ENCODE results near the gene PIK3CD. TPM values are rescaled to one million over a fixed set of nuclear protein-coding genes. Genes with fewer than 3 reads are reported as not detected.

The PIK3CD gene
- total RNA-seq, 2 donors from 2014 or later = 4.4 to 7.4 TPM

GRCh38 chr1:9724706-9725476, 73.4 kb downstream of the PIK3CD start:
- ATAC-seq (peak; percentile 50 to 61), DNase-seq (no peak)
- intact Hi-C loops (cut with DNase I) = loop anchor here in 1 of 2 donors (10.0 kb wide), 1 partner anchor 140 kb away; no protein-coding TSS in a partner anchor

DNA sequence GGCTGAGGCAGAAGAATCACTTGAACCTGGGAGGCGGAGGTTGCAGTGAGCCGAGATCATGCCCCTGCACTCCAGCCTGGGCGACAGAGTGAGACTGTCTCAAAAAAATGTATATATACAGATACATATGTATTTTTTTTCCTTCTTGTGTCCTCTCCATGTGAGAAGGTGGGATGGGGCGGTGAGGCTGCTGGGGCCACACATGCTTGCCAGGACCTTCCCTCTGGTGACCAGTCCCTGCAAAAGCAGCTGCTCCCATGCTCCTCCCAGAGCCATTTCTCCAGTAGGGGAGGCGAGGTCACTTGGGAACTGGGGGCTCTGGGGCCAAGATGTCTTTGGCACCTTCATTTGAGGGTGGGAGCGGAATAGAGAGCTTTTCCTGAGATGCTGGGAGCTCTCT, 74.9 kb downstream of the PIK3CD start:
- intact Hi-C loops (cut with DNase I) = loop anchor here in 1 of 2 donors (10.0 kb wide), 1 partner anchor 138 kb away; no protein-coding TSS in a partner anchor

DNA sequence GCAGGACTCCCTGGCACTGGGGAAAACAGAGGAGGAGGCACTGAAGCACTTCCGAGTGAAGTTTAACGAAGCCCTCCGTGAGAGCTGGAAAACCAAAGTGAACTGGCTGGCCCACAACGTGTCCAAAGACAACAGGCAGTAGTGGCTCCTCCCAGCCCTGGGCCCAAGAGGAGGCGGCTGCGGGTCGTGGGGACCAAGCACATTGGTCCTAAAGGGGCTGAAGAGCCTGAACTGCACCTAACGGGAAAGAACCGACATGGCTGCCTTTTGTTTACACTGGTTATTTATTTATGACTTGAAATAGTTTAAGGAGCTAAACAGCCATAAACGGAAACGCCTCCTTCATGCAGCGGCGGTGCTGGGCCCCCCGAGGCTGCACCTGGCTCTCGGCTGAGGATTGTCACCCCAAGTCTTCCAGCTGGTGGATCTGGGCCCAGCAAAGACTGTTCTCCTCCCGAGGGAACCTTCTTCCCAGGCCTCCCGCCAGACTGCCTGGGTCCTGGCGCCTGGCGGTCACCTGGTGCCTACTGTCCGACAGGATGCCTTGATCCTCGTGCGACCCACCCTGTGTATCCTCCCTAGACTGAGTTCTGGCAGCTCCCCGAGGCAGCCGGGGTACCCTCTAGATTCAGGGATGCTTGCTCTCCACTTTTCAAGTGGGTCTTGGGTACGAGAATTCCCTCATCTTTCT, 75.5 kb downstream of the PIK3CD start:
- ATAC-seq = no peak
- intact Hi-C loops (cut with DNase I) = loop anchor here in 1 of 2 donors (10.0 kb wide), 1 partner anchor 138 kb away; no protein-coding TSS in a partner anchor
- no peak for DNase-seq

More for the DNA sequence above, 74.9 kb downstream of the PIK3CD start:
- DNase-seq (no peak), ATAC-seq (no peak)

- intact Hi-C loops (cut with DNase I) = loop anchor here in 1 of 2 donors (10.0 kb wide), 1 partner anchor 136 kb away; no protein-coding TSS in a partner anchor
- DNase-seq (no peak), ATAC-seq (no peak)
Measured at GRCh38 chr1:9728451-9729295, 77.1 kb downstream of the PIK3CD start.

DNA sequence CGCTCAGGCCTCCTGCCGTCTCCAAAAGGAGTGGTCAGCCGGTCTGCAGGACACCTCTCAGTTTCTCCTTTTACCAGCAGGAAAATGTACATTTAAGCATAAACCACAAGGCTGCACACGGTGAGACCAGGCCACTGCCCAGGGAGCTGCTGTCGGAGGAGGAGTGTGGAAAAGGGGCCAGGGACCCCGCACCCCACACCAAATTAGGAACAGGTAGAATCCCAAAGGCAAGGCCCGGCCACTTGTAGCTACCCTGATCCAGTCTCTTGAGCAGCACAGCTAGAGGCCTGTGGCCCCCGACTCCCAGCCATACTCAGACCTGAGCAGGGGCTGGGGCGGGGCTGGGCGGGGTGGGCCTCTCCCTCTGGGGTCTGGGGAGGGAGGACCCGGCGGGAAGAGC, 78.0 kb downstream of the PIK3CD start:
- ATAC-seq (no peak), DNase-seq (no peak)
- intact Hi-C loops (cut with DNase I) = loop anchor here in 1 of 2 donors (10.0 kb wide), 1 partner anchor 135 kb away; no protein-coding TSS in a partner anchor

DNA sequence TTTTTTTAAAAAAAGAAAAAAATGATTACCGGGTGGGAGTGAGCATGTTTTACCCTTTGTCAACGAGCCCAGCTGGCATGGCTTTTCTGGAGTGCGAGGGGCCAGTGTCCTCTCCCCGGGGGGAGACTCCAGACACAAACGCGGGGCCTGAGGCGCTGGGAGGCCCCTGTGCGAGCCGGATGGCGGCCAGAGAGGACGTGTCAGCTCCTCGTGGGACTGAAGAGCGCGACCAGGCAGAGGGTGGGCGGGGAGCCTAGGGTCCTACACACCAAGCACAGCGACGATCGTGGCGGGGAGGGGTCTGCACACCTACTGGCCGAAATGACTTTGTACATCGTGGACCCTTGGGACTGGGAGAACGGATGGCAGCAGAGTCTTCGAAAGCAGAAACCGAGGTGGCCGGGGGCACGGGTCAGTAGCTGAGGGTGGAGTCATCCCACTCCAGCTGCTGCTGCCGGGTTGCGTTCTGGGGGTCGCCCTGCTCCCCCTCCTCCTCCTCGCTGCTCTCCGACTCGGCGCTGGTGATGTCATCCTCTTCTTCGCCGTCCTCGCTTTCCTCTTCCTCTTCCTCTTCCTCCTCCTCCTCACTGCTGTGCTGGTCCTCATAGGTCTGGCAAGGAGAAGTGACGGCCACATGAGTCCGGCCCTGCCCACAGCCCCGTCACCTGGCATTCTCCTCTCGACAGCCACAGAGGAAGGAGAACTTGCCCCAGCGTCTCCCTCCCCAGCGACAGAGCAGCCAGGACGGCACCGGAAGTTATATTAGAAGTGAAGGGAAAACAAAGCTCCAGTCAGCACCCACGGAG, 78.8 kb downstream of the PIK3CD start:
- DNase-seq (no peak), ATAC-seq (peak; percentile 28 to 57)
- intact Hi-C loops (cut with DNase I) = no loop called here

GRCh38 chr1:9731051-9731537, 79.6 kb downstream of the PIK3CD start:
- ATAC-seq (no peak), DNase-seq (no peak)
- intact Hi-C loops (cut with DNase I) = no loop called here

- ATAC-seq = no peak
- intact Hi-C loops (cut with DNase I) = no loop called here
- DNase-seq = no peak
Measured at GRCh38 chr1:9731561-9731960, 80.0 kb downstream of the PIK3CD start.

GRCh38 chr1:9732123-9732971, 80.8 kb downstream of the PIK3CD start:
- DNase-seq (no peak), ATAC-seq (no peak)
- intact Hi-C loops (cut with DNase I) = no loop called here

DNA sequence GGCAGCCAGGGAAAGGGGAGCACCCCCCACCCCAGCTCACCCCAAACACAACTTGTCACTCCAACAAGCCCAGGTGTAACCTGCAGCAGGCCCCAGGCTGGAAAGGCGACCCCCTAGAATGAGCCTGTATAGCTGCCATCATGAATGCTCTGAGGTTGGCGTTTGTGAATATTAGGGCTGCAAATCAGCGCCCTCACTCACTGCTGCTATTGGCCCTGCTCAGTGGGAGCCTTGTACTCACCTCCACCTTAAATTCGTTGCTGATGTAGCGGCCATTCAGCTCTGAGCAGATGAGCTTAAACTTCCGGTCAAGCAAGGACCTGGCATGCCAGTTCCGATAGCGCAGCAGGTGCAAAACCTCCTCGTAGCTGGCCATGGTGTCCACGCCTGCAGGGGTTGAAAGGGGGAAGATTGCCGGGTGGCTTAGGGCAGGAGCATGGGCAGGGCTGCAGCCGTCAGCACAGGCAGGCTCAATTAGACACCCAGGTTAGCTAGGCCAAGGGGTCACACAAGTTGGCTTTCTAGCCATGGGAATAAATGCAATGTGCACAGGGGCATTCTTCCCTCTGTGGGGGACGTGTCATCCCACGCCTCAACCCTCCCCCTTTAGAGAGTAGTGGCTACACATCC, 81.7 kb downstream of the PIK3CD start:
- intact Hi-C loops (cut with DNase I) = no loop called here
- ATAC-seq (no peak), DNase-seq (no peak)

DNA sequence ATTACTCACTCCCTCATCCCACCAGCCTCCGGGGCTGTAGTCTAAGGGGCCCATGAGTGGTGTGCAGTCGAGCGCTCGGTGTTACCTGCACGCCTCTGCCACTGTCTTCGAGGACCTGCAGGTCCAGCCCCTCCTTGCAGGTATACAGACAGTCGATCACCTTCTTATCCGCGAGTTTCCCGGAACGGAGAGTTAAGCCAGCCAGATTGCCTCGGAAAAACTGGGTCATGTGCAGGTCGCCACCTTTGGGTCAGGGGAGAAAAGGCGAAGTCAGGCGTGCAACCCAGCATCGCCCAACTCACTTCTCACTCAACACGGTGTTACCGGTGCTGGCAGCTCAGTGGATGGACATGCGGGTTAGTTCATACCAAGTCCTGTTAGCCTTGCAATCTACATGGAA, 84.3 kb downstream of the PIK3CD start:
- no peak for DNase-seq
- no peak for ATAC-seq
- intact Hi-C loops (cut with DNase I) = no loop called here

DNA sequence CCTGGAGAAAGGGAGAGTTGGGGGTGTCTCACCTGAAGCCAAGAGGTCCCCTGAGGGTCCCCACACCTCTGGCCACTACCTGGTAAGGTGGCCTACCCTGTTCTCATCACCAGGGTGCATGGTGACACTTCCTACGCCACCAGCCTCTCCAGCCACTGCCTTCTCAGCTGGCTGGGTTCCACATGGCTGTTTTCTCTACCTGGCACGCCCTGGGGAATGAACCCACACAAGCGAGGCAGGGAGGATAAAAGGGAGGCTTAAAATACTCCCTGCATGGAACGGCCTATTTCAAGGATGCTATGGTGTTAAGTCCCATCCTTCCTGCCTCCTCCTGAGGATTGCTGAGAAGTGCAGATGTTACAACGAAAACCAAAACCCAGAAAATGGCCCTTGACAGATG, 84.7 kb downstream of the PIK3CD start:
- ATAC-seq (no peak), DNase-seq (no peak)
- intact Hi-C loops (cut with DNase I) = no loop called here

- ATAC-seq (peak; percentile 10 to 34), DNase-seq (no peak)
Measured at GRCh38 chr1:9737057-9737456, 85.5 kb downstream of the PIK3CD start.

DNA sequence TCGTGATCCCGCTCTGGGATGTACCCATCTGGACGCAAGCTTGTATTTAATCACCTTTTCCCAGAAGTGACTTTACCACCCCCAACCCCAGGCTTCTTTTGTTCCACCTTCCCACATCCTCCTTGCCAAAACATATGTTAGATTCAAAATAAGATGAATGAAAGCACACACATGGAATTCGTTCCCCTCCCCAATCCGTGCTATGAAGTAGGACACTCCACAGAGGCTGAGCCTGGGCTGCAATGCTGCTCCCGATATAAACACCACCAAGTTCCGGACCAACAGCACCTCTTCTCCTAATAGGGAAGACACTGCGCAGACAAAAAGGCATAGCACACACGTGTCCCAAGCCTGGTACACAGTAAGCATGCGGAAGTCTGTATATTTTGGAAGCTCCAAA, 86.1 kb downstream of the PIK3CD start:
- intact Hi-C loops (cut with DNase I) = no loop called here
- DNase-seq (no peak), ATAC-seq (no peak)

More at GRCh38 chr1:9737057-9737456, 85.5 kb downstream of the PIK3CD start:
- intact Hi-C loops (cut with DNase I) = no loop called here

GRCh38 chr1:9744106-9744799, 92.7 kb downstream of the PIK3CD start:
- intact Hi-C loops (cut with DNase I) = no loop called here
- DNase-seq (no peak), ATAC-seq (no peak)

GRCh38 chr1:9746211-9746610, 94.7 kb downstream of the PIK3CD start:
- ATAC-seq = no peak
- DNase-seq = no peak
- intact Hi-C loops (cut with DNase I) = no loop called here

DNA sequence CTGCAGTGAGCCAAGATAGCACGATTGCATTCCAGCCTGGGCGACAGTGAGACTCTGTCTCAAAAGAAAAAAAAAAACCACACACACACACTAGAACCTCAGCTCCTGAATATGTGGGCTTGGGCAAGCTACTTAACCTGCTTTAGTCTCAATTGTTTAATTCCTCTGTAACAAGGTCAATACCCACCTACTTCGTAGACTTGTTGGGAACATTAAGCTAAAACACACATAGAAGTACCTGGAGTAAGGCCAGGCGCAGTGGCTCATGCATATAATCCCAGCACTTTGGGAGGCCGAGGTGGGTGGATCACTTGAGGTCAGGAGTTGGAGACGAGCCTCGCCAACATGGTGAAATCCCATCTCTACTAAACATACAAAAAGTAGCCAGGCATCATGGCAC, 95.1 kb downstream of the PIK3CD start:
- intact Hi-C loops (cut with DNase I) = no loop called here
- no peak for DNase-seq
- ATAC-seq = no peak

Data from left cardiac atrium (tissue), 4 donors.